Right lobe of liver (tissue), 4 donors: ENCODE data around the gene COL23A1.

Experiments used
- POLR2A ChIP-seq: fragments of 450-650 bp; IDR thresholded peaks from one replicate; pipeline ENCODE4 v1.6.1; 2017; ENCODE audit warnings: antibody characterized with exemption, mild to moderate bottlenecking
- TF ChIP-seq, protein P1 (sequence below), 4 donors: fragments of 200-600 bp in 3 of 4; fragments of 450-650 bp in 1 of 4; IDR thresholded peaks; one replicate each; pipeline versions ENCODE4 v1.5.1 to v1.8.0; 2016 to 2022; ENCODE audit warnings: antibody characterized with exemption in 4 of 4, mild to moderate bottlenecking in 2 of 4
- donor health status: DM: no; HTN: no; CAD: no.
- donor health status: DM: no; HTN: no; CAD: no.
- donor health status: DM: no; HTN: yes; CAD: no.

DNA sequence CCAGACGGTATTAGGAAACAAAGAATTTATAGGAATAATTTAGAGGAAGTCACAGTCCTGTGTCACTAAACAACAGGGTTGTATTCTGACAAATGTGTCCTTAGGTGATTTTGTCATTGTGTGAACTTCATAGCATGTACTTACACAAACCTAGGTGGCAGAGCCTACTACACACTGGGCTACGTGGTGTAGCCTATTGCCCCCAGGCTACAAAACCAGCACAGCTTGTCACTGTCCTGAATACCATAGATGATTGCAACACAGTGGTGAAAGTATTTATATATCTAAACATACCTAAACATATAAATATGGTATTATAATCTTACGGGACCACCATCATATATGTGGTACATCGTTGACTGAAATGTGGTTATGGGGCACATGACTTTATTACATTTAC is 69.3 kb downstream of the COL23A1 start:
- TF ChIP-seq, protein P1, sequence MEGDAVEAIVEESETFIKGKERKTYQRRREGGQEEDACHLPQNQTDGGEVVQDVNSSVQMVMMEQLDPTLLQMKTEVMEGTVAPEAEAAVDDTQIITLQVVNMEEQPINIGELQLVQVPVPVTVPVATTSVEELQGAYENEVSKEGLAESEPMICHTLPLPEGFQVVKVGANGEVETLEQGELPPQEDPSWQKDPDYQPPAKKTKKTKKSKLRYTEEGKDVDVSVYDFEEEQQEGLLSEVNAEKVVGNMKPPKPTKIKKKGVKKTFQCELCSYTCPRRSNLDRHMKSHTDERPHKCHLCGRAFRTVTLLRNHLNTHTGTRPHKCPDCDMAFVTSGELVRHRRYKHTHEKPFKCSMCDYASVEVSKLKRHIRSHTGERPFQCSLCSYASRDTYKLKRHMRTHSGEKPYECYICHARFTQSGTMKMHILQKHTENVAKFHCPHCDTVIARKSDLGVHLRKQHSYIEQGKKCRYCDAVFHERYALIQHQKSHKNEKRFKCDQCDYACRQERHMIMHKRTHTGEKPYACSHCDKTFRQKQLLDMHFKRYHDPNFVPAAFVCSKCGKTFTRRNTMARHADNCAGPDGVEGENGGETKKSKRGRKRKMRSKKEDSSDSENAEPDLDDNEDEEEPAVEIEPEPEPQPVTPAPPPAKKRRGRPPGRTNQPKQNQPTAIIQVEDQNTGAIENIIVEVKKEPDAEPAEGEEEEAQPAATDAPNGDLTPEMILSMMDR (IDR thresholded peaks at IDR 0.05): no peak
- TF ChIP-seq POLR2A: no peak
